ENCODE data around the gene ASPDH. TPM values are rescaled to one million over a fixed set of nuclear protein-coding genes. Genes with fewer than 3 reads are reported as not detected.

ASPDH gene
- total RNA-seq, 1 experiment from 2014 or later, result not detected

DNA sequence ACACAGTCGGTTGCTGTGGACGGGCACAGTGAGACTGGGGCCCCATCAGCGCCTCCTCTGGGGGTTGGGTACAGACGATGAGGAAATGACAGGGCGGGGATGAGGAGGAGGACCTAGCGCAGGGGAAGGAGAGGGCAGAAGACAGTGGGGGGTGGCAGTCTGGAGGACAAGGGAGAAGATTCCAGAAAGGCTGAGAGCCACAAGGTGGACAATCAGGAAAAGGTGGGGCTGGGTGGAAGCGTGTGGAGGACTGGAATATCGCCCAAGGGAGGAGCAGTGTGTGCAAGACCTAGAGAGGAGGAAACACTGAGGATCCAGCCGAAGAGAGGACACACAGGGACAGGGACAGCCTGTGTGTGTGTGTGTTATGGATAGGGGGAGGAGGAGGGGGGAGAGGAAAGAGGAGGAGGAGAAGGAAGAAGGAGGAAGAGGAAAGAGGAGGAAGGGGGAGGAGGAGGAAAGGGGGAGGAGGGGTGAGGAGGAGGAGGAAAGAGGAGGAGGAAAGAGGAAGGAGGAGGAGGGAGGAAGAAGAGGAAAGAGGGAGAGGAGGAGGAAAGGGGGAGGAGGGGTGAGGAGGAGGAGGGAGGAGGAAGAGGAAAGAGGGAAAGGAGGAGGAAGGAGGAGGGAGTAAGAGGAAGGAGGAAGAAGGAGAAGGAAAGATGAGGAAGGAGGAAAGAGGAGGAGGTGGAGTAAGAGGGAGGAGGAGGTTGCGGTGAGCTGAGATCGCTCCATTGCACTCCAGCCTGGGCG is 21.2 kb downstream of the ASPDH start:
- no peak for DNase-seq (ENCODE audit: low spot score)
- Mint-ChIP-seq H3K9me3 (peaks cover 7% of the 10 kb centered on the region; the same call in 1 of the 2 replicates), H3K27ac (no peak overlapping the region), H3K27me3 (ENCODE audit: low read depth) (peaks cover 91% of the 10 kb centered on the region), H3K4me1 (peaks cover 36% of the 10 kb centered on the region), H3K36me3 (peaks cover 7% of the 10 kb centered on the region; the same call in 1 of the 2 replicates), H3K4me3 (0 out of 2 replicates have a peak overlapping the region, but pooled peaks have one; percentile 20)
- POLR2A ChIA-PET, result no interaction called here
- CTCF ChIA-PET, result interaction anchor here (0.6 kb wide), 1 partner anchor 172 kb away, joined by 3 read pairs; no protein-coding TSS in a partner anchor
- peak; percentile 62 for ATAC-seq
- TF ChIP-seq, protein P1, sequence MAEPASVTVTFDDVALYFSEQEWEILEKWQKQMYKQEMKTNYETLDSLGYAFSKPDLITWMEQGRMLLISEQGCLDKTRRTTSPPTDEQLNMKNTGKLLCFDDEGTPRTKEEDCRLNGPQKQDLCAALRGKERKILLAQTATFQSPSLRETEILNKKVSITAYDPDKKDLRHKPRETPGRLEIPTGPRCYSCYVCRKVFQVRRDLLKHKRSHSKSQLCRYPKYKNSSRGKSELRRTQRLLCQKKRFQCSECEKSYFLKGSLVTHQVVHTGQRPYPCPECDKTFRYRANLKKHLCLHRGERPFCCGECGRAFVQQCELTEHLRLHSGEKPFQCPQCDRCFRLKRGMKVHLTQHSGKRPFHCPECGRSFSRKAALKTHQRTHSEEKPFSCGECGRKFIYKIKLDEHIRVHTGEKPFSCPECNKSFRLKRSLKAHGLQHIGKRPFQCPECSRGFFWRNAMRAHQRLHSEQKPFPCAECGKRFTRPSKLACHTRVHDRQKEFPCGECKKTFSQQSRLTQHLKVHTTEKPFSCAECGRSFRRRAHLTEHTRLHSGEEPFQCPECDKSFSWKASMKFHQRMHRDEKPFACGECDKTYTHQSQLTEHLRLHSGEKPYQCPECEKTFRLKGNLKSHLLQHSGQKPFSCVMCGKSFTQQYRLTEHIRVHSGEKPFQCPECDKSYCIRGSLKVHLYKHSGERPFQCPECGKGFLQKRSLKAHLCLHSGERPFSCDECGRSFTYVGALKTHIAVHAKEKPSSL (CRISPR knock-in tag; conservative IDR thresholded peaks at IDR 0.05), result no peak
- TF ChIP-seq JAZF1 (CRISPR knock-in tag; IDR thresholded peaks at IDR 0.05), result no peak
- no peak for TF ChIP-seq CBFB (CRISPR knock-in tag; IDR thresholded peaks at IDR 0.05; ENCODE audit: low read depth)
- TF ChIP-seq, protein P2, sequence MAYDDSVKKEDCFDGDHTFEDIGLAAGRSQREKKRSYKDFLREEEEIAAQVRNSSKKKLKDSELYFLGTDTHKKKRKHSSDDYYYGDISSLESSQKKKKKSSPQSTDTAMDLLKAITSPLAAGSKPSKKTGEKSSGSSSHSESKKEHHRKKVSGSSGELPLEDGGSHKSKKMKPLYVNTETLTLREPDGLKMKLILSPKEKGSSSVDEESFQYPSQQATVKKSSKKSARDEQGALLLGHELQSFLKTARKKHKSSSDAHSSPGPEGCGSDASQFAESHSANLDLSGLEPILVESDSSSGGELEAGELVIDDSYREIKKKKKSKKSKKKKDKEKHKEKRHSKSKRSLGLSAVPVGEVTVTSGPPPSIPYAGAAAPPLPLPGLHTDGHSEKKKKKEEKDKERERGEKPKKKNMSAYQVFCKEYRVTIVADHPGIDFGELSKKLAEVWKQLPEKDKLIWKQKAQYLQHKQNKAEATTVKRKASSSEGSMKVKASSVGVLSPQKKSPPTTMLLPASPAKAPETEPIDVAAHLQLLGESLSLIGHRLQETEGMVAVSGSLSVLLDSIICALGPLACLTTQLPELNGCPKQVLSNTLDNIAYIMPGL (CRISPR knock-in tag; IDR thresholded peaks at IDR 0.05), result no peak
- no peak for TF ChIP-seq NFE2L1 (CRISPR knock-in tag; IDR thresholded peaks at IDR 0.05)
- TF ChIP-seq, protein P3, sequence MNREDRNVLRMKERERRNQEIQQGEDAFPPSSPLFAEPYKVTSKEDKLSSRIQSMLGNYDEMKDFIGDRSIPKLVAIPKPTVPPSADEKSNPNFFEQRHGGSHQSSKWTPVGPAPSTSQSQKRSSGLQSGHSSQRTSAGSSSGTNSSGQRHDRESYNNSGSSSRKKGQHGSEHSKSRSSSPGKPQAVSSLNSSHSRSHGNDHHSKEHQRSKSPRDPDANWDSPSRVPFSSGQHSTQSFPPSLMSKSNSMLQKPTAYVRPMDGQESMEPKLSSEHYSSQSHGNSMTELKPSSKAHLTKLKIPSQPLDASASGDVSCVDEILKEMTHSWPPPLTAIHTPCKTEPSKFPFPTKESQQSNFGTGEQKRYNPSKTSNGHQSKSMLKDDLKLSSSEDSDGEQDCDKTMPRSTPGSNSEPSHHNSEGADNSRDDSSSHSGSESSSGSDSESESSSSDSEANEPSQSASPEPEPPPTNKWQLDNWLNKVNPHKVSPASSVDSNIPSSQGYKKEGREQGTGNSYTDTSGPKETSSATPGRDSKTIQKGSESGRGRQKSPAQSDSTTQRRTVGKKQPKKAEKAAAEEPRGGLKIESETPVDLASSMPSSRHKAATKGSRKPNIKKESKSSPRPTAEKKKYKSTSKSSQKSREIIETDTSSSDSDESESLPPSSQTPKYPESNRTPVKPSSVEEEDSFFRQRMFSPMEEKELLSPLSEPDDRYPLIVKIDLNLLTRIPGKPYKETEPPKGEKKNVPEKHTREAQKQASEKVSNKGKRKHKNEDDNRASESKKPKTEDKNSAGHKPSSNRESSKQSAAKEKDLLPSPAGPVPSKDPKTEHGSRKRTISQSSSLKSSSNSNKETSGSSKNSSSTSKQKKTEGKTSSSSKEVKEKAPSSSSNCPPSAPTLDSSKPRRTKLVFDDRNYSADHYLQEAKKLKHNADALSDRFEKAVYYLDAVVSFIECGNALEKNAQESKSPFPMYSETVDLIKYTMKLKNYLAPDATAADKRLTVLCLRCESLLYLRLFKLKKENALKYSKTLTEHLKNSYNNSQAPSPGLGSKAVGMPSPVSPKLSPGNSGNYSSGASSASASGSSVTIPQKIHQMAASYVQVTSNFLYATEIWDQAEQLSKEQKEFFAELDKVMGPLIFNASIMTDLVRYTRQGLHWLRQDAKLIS (CRISPR knock-in tag; IDR thresholded peaks at IDR 0.05; ENCODE audit: borderline replicate concordance), result no peak
- no peak for TF ChIP-seq SMAD4 (CRISPR knock-in tag; IDR thresholded peaks at IDR 0.05)
- TF ChIP-seq, protein P4, sequence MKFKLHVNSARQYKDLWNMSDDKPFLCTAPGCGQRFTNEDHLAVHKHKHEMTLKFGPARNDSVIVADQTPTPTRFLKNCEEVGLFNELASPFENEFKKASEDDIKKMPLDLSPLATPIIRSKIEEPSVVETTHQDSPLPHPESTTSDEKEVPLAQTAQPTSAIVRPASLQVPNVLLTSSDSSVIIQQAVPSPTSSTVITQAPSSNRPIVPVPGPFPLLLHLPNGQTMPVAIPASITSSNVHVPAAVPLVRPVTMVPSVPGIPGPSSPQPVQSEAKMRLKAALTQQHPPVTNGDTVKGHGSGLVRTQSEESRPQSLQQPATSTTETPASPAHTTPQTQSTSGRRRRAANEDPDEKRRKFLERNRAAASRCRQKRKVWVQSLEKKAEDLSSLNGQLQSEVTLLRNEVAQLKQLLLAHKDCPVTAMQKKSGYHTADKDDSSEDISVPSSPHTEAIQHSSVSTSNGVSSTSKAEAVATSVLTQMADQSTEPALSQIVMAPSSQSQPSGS (CRISPR knock-in tag; IDR thresholded peaks at IDR 0.05; ENCODE audit: borderline replicate concordance, low read depth), result no peak
- TF ChIP-seq, protein P5, sequence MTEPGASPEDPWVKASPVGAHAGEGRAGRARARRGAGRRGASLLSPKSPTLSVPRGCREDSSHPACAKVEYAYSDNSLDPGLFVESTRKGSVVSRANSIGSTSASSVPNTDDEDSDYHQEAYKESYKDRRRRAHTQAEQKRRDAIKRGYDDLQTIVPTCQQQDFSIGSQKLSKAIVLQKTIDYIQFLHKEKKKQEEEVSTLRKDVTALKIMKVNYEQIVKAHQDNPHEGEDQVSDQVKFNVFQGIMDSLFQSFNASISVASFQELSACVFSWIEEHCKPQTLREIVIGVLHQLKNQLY (CRISPR knock-in tag; IDR thresholded peaks at IDR 0.05), result no peak
- TF ChIP-seq, protein P6, sequence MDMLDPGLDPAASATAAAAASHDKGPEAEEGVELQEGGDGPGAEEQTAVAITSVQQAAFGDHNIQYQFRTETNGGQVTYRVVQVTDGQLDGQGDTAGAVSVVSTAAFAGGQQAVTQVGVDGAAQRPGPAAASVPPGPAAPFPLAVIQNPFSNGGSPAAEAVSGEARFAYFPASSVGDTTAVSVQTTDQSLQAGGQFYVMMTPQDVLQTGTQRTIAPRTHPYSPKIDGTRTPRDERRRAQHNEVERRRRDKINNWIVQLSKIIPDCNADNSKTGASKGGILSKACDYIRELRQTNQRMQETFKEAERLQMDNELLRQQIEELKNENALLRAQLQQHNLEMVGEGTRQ (CRISPR knock-in tag; IDR thresholded peaks at IDR 0.05), result no peak
- TF ChIP-seq PRRX2 (CRISPR knock-in tag; IDR thresholded peaks at IDR 0.05), result no peak
- TF ChIP-seq, protein P7, sequence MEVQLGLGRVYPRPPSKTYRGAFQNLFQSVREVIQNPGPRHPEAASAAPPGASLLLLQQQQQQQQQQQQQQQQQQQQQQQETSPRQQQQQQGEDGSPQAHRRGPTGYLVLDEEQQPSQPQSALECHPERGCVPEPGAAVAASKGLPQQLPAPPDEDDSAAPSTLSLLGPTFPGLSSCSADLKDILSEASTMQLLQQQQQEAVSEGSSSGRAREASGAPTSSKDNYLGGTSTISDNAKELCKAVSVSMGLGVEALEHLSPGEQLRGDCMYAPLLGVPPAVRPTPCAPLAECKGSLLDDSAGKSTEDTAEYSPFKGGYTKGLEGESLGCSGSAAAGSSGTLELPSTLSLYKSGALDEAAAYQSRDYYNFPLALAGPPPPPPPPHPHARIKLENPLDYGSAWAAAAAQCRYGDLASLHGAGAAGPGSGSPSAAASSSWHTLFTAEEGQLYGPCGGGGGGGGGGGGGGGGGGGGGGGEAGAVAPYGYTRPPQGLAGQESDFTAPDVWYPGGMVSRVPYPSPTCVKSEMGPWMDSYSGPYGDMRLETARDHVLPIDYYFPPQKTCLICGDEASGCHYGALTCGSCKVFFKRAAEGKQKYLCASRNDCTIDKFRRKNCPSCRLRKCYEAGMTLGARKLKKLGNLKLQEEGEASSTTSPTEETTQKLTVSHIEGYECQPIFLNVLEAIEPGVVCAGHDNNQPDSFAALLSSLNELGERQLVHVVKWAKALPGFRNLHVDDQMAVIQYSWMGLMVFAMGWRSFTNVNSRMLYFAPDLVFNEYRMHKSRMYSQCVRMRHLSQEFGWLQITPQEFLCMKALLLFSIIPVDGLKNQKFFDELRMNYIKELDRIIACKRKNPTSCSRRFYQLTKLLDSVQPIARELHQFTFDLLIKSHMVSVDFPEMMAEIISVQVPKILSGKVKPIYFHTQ (CRISPR knock-in tag; IDR thresholded peaks at IDR 0.05), result no peak
- TF ChIP-seq JUN (CRISPR knock-in tag; IDR thresholded peaks at IDR 0.05), result no peak
- TF ChIP-seq, protein P8, sequence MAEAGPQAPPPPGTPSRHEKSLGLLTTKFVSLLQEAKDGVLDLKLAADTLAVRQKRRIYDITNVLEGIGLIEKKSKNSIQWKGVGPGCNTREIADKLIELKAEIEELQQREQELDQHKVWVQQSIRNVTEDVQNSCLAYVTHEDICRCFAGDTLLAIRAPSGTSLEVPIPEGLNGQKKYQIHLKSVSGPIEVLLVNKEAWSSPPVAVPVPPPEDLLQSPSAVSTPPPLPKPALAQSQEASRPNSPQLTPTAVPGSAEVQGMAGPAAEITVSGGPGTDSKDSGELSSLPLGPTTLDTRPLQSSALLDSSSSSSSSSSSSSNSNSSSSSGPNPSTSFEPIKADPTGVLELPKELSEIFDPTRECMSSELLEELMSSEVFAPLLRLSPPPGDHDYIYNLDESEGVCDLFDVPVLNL (CRISPR knock-in tag; IDR thresholded peaks at IDR 0.05; ENCODE audit: borderline replicate concordance, low read depth), result no peak
- no peak for TF ChIP-seq IRF2 (CRISPR knock-in tag; IDR thresholded peaks at IDR 0.05; ENCODE audit: borderline replicate concordance, low read depth)
- TF ChIP-seq, protein P9, sequence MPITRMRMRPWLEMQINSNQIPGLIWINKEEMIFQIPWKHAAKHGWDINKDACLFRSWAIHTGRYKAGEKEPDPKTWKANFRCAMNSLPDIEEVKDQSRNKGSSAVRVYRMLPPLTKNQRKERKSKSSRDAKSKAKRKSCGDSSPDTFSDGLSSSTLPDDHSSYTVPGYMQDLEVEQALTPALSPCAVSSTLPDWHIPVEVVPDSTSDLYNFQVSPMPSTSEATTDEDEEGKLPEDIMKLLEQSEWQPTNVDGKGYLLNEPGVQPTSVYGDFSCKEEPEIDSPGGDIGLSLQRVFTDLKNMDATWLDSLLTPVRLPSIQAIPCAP (CRISPR knock-in tag; IDR thresholded peaks at IDR 0.05), result no peak
- TF ChIP-seq, protein P10, sequence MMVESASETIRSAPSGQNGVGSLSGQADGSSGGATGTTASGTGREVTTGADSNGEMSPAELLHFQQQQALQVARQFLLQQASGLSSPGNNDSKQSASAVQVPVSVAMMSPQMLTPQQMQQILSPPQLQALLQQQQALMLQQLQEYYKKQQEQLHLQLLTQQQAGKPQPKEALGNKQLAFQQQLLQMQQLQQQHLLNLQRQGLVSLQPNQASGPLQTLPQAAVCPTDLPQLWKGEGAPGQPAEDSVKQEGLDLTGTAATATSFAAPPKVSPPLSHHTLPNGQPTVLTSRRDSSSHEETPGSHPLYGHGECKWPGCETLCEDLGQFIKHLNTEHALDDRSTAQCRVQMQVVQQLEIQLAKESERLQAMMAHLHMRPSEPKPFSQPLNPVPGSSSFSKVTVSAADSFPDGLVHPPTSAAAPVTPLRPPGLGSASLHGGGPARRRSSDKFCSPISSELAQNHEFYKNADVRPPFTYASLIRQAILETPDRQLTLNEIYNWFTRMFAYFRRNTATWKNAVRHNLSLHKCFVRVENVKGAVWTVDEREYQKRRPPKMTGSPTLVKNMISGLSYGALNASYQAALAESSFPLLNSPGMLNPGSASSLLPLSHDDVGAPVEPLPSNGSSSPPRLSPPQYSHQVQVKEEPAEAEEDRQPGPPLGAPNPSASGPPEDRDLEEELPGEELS (CRISPR knock-in tag; IDR thresholded peaks at IDR 0.05), result no peak

Measured in WTC11 (cell line).